H1 (cell line): ENCODE measurements around the gene SRRM5. TPM values are rescaled to one million over a fixed set of nuclear protein-coding genes. Genes with fewer than 3 reads are reported as not detected.

Source experiments
- E2F6 ChIP-seq: IDR thresholded peaks from 2 replicates; pipeline ENCODE4 v1.6.1; 2012; ENCODE audit warnings: inconsistent platforms
- polyA plus RNA-seq, 7 experiments: library from polyadenylated mRNA; depleted of rRNA in 3 of 7; stranded (reverse) in 5 of 7; unstranded in 2 of 7; fragments of >200 nt in 5 of 7; fragments of 200-250 nt in 2 of 7; gene quantifications; 1 replicate in 5 of 7; 2 replicates in 1 of 7; 4 replicates in 1 of 7; pipeline versions ENCODE4 v1.2.1 to v1.2.3, GENCODE V29; 2011 to 2013; ENCODE audit warnings: missing spikeins in 2 of 7, mixed read lengths in 2 of 7
- total RNA-seq: library from RNA; stranded (reverse); fragmentation: NEBNext Ultra II Directional; extraction: Animal tissue kit (Norgen Biotek cat#: 25700); gene quantifications from 2 replicates; pipeline ENCODE4 v1.2.1, GENCODE V29; 2021

Gene SRRM5
- total and polyA plus RNA-seq, 2 of the 8 experiments (the other 6 are each of a cell fraction or from before 2014, with no cell fraction given): 0.06 to 0.11 TPM

DNA sequence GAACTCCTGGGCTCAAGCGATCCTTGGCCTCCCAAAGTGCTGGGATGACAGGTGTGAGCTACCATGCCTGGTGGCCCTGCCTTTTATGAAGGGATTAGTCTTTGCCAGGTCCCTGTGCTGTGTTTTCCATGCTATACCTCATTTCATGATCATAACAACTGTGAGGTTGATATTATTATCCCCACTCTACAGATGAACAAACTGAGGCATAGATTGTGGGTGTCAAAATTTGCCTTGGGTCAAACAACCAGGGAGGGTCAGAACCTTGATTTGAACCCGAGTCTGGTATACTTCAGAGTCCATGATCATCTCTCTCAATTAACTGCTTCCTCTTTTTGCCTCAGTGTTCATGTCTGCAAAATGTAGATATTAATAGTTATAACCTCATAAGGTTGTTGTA lies 29.4 kb upstream of the SRRM5 start (continued):
- no peak for TF ChIP-seq E2F6
